CD4-positive, alpha-beta T cell treated with Interleukin-2 at 100 ng/mL for 4 hours (primary cell): ENCODE results near the gene PIAS1.
"Not testable (repeated sequence)": the region's sequence is repeated elsewhere in the genome, so short reads cannot be mapped to it uniquely, and the experiment has no call there.

Source experiments
- DNase-seq: peaks from one replicate; pipeline ENCODE4 v3.0.0-alpha.2; 2020; ENCODE audit warnings: low spot score

PIAS1 gene

DNA sequence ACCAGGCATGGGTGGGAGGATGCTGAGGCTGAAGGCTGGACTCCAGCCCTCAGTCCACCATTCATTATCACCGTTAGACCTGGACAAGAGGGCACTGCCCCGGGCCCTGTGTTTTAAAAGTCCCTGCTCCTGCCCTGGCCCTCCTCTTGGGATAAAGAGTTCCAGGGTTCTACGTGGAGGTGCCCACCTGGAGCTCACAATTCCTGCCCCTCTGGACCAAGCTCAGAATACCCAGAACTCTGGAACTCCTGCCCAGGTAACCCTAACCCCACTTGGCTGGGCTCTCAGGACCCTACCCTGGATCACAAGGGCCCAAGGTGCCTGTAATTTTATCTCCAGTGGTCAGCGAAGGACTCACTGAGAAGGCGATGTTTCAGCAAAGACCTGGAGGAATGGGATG lies 149.8 kb downstream of the PIAS1 start:
- no peak for DNase-seq

DNA sequence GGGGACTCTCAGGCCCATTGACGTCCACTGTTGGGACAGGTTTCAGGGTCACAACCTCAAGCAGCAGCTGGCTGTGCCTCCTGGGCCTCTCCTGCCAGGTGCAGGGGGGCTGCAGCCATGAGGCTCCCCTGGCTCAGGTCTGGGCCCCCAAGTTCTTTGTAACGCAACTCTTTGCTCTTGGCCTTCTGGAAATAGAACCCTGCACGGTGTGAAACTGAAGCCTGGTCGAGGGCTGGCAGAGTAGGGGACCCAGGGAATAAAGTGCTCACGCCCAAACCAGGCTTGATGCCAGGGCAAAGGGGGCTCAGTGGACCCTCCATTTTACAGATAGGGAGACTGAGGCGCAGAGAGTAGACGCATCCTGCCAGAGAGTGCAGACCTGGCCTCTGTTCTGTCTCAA lies 150.2 kb downstream of the PIAS1 start:
- DNase-seq, result no peak

DNA sequence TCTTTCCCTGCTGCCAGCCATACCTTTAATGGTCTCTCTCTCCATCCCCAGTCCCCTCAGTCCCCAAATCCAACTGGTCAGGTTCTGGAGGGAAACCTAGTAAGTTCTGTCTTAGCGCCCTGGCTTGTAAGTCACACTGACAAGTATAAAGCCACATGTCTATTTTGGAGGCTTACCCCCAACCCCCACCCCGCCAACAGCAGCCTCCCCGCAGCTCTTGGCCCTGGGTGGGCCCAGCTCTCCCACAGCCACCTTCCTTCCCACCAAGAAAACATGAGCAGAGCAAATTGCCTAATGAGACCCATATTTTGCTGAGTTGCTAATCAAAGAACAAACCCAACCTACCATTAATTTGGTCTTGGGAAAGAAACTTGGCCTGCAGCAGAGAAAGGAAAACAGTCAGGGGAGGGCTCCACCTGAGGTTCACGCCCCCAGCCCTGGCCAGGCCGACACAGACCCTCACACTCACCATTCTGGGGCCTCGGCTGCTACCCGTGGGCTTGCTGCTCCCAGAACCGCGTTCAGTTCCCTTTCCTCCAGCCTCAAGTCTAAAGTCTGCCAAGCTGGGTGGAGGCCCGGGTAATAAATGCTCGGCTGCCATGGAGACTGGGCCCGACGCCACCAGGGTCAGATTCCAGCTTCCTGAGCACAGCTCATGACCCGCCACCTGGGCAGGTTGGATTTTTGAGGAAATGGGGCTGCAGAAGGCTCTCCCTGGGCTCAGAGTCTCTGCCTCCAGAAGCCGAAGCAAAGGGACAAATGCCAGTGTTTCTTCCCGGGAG lies 150.9 kb downstream of the PIAS1 start, which contains the start of gene CALML4:
TSS of gene CALML4 (minus strand) at position 557 of the 782 bp plus-strand sequence. CDS start at position 472, 85 bp downstream.
- DNase-seq, result no peak

DNA sequence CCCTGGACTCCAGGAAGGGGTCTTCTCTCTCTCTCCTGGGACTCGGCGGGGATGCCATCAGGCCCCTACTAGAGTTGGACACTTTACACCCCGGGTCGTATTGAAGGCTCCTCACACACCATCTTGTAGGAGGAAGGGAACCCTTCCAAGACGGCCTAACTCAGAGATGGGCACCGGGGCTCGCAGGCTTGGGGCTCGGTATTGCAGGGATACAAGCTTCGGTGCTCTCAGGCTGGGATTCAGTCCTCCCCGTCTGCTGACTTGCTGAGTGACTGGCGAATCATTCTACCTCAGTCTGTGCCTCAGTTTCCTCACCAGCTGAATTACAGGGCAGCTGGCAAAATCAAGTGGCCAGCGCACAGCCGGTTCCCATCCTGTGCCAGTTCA lies 151.4 kb downstream of the PIAS1 start:
- no peak for DNase-seq

DNA sequence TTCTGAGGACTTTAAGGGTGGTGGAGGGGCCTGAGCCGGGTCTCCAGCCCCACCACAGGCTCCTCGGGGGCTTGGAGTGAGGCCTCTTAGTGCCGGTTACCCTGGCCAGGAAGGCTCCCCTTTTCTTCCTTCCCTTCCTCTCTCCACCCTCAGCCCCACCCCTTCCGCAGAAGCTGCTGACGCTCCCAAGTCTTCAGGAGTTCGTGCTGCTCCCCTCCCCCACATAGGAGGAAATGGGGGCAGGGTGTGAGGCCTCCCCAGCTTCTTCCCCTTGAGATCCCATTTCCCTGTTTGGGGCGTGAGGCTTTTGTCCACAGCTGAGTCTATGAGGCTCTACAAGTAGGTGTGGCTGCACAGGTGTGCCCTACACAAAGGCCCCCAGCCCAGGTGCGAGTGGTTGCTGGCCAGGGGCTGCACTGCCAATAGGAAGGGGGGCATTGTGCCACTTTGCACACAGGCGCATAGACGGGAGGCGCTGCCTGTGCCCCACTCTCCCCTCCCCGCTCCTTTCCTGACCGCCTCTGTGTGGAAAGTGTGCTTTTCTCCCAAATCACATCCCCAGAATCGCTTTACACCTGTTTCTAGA lies 151.9 kb downstream of the PIAS1 start:
- no peak for DNase-seq

DNA sequence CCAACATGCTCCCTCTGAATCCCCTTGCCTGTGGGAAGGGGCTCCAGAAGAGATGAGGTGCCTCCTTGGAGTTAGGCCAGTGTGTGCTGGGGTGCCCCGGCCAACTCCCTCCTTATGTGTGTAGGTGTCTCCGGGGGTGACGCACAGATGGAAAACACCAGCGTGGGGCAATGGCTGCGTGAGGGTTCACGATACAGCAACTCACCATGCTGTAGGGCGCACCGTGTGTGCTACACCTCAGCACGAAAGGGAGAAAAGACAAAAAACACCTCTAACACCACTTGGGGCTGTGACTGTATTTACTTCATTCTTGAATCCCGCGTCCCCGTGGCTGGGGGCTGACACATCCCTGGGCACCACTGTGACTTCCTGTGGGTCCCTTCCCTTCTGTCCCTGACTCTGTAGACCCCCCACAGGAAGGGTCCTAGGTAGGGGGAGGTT lies 152.6 kb downstream of the PIAS1 start:
- no peak for DNase-seq

DNA sequence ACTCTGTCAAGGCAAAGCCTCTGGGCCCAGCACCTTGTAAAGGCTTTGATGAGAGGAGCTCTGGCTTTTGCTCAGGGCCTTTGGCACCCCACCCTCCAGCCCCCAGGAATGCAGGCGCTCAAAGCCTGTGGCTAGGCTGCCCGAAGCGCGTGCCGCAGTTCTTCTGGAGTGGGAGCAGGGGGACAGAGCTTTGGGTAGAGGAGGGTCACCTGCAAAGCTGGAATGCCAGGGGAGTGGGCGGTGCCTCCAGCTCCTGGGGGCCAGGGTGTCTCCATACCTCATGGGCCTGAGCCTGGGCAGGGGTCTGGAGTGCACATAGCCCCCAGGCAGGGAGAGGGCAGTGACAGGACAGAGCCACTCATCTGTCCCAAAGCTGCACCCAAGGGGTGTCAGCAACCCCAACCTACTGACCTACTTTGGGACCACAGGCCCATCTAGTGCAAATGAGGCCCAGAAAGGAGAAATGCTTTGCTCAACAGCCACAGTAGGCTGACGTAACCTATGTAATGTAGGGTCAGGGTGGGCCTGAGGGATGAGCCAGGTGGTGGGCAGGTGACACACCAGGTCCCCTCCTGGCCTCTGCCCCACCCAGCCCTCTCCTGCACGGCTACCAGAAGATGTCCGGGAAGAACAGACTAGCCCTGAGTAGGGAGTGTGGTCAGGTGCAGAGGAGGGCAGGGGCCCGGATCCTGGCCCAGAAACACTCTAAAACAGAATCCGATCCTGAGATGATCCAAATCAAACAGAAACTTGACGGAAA lies 153.2 kb downstream of the PIAS1 start:
- no peak for DNase-seq

DNA sequence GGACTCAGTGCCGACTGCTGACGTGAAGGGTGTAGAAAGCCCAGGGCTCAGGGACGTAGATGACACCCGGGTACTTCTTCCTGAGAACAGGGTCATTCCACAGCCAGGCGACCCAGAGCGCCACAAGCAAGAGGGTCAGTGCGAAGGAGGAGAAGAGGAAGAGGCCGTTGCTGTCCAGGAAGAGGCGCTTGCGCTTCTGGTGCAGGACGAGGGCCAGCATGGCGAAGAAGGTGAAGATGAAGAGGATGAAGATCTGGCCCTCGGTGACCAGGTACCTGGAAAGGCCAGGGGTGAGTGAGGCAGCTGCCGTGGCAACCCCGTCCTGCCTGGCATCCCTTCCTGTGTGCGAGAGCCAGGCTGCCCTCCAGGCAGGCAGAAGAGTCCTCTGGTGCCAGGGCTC lies 154.0 kb downstream of the PIAS1 start:
- no peak for DNase-seq

DNA sequence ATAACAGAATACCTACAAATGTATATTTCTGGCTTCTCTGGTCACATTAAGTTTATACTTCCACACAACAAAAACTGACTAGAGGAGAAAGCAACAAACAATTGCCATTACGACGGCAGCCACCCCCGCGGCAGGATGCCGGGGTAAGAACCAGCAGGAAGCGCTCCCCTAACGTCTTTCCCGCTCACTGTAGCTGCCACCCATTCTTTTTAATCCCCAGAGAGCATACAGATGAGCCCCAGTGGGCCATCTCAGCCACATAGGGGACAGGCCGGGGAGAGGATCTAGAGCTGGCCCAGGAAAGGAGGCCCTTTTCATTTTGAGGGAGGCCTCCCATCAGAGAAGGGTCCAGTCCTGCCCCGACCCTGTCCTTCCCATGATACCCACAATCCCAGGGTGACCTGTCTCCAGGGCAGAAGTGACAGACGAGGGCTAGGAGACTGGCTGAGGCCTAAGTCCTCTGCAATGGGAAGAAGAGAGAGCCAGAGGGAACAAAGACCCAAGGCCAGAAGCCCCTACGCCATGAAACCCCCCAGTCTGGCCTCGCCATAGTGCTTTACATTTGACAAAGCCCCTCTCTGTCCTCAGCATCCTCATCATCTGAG lies 154.6 kb downstream of the PIAS1 start:
- DNase-seq, result no peak

DNA sequence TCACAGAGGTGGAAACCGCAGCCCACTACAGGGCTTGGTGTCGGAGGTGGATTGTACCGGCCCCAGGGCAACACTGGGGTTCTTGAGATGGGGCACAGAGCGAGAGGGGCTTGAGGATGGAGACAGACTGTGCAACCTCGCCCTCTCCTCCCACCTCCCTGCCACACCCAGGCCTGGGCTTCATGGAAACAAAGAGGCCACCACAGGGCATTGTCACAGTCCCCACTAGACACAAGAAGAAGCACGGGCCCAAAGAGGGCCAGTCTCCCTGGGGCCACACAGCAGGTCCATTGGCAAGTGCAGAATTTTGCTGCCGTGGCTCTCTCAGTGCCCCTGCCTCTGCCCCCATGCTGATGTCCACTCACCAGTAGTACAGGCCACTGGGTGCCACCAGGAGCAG lies 155.2 kb downstream of the PIAS1 start:
- no peak for DNase-seq

DNA sequence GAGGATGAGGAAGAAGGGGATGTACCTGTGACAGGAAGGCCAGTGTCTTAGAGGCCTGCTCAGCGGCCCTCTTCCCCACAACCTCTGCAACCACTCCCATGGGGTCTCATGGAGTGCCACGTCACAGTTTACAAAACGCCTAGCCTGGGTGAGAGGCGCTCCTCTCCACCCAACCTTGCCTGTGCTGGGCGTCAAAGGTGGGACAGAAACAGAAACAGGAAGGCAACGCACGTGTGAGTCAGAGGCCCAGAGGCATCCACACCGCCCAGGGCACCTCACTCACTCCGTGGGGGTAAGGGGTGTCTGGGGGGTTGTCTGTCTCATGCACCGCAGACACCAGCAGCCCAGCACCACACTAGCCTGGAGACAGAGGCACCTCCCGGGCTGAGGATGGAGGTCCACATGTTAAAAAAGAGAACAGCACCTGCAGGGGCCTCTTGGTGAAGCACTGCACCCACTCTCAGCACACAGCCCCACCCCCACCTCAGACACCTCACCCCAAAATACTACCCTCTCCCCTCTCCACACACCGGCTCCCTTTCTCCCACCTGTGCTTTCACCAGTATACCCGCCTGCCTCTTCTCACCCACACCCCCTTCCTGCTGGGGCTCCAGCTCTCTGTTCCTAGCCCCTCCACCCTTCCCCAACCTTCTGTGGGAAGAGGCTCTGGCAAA lies 155.8 kb downstream of the PIAS1 start:
- peak; percentile 32 for DNase-seq

DNA sequence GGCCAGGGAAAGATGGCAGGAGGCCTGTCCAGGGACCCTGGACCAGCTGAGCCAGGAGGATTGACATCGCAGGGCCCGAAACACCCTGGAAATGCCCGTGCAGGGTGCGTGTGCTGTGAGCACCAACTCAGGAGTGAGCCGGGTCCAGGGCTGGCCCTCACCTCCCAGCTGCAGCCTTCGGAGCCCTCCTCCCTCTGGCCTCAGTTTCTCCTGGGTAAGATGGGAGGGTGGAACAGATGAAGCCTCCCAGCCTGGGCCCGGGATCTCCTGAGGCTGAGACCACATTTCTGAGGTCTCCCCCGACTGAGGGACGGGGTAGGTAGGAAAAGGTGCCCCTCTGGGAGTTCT lies 156.3 kb downstream of the PIAS1 start:
- no peak for DNase-seq

DNA sequence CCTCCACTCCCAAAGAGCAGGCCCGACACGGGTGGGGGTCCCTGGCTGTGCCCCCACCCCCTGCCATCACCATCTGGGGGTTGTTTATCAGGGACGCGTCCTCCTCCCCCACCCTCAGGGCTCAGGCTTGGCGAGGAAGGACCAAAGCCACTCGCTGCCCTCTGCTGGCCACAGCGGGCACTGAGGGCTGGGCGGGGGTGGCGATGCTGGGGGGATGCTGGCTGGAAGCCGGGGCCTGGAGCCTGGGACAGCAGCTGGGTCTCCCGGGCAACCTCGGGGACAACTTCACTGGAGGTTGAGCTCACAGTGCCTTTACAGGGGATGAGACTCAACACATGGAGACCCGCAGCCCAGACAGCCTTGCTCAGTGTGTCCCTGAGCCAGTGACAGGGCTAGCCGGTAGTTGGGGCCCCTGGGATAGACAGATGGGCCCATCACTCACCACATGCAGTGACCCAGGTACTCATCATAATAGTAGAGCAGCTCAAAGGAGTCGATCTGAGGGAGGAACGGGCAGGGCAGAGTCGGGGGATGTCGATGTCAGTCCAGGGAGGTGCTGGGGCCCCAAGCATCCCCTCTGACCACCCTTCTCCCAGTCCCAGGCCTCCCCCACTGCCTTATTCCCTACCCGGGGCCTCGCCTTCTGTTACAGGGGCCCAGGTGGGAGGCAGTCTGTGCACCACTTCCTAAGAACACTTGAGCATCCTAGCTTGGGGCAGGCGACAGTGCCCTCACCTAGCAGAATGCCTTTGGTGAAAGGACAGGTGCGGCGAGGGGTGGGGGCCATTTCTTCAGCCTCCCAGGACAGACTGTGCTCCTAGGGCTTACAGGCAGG lies 156.9 kb downstream of the PIAS1 start:
- peak; percentile 36 for DNase-seq

DNA sequence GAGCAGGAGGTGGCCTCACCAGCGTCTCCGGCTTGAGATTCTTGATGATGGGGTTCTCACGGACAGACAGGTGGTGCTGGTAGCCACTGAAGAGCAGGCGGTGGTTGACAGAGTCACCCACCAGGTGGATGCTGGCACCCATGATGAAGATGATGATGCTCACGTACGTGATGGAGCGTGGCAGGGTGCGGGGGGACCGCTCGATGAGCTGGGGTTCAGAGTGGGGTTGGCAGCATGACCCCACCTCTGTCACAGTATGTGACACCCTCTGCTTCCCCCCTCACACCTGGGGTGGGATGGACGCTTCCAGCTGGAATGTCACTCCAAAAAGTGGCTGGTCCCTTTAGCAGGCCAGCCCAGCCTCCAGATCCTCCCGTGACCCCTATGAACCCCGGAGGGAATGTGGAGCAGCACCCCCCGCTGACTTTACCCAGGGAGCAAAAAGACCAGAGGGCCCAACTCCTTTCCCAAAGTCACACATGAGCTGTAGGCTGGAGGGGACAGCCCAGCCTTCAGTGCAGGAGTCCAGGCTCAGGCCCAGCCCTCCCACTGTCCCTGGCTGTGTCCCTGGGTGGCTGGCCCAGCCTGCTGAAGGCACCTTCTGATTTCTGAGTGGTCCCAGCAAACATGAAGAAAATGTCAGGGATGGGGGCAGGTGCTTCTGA lies 157.7 kb downstream of the PIAS1 start:
- no peak for DNase-seq

DNA sequence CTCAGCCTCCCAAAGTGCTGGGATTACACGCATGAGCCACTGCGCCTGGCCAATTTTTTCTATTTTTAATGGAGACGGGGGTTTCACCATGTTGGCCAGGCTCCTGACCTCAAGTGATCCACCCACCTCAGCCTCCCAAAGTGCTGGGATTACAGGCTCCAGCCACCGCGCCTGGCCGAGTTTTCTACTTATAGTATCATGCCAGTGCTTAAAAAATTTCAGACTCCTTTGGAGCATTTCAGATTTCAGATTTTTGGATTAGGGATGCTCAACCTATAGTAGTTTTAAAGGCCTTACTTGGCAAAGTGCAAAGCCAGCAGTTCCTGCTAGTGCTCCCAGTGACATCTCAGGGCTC lies 159.4 kb downstream of the PIAS1 start:
- not testable (repeated sequence) for DNase-seq

DNA sequence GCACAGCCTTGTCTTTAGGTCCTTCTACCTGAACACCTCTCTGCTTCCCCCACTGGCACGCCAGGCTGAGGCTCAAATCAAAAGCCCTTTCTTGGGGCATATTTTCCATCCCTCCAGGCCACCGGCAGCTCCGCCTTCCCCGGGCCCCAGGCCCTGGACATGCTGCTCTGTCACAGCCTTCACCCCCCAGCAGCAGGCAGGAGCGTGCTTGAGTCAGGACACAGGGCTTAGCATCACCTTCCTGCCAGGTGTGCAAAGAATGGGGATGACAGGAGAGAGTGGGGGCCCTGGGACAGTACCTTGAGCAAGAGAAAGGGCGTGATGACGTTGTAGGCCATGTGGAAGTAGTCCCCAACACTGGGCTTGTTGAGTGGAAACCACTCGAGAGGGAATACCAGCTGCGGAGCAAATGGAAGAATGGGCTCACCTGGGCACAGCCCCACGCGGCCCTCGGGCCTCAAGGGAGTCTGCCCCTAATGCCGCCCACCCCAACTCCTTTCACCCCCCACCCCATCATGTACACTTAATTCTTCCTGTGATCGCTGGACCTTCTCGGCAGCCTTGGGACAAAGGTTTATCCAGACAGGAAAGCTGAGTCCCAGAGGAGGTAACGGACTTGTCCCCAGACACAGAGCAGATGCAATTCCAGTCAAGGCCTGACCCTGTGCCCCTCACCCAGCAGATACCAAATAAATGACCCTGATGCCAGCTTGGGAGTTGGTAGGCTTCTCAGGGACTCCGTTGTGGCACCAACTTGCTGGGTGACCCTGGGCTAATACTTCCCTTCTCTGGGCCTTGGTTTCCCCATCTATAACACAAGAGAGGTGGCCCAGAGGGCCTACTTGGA lies 160.1 kb downstream of the PIAS1 start:
- no peak for DNase-seq

DNA sequence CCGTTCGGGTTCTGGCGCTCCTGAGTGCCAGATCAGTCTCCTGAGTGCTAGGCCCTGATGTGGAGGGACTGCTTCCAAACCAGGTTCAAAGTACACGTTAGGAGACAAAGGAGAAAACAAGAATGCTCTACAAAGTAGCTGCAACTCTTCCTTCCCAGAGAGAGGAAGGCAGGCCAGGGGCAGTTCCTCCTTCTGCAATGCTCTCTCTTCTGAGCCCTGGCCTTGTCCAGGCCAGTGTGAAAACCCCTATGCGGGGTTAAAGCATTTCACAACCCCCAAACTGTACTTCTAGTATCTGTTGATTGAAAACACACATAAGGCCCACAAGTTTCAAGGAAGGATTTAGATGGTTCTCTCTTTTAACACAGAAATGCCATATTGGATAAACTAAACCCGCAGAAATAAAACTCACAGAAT lies 160.7 kb downstream of the PIAS1 start:
- no peak for DNase-seq

DNA sequence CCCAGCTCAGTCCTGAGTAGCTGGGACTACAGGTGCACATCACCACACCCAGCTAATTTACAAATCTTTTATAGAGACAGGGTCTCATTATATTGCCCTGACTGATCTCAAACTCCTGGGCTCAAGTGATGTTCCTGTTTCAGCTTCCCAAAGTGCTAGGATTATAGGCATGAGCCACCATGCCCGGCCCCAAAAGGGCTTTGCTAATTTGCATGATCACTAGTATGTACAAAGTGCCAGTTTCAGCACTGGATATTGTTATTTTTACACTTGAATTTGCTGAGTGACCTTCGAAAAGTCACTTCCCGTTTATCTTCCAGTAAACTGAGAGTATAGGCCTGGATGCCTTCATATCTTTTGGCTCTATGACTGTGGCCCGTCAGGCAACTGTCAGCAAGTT lies 163.2 kb downstream of the PIAS1 start:
- DNase-seq, result no peak

DNA sequence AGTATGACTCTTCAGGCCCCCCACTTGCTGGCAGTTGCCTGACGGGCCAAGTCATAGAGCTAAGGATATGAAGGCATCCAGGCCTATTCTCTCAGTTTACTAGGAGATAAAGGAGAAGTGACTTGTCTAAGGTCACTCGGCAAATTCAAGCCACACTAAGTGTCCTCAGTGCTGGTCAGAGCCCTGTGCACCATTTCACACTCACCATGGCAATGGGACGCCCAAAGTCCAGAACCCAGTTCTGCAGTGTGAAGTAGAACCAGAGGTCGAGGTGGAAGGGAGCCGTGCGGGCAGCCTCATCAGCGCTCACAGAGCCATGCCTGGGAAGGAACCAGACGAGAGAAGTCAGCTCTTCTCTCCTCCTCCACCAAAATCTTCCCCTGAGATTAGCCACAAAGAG lies 164.2 kb downstream of the PIAS1 start:
- DNase-seq, result no peak
